B cell (primary cell): Measurements from ENCODE around the gene ZNF763. TPM values are rescaled to one million over a fixed set of nuclear protein-coding genes. Genes with fewer than 3 reads are reported as not detected.

ENCODE experiments used
- ATAC-seq: fragments of 200-7000 bp; cut with Tn5 transposase; one replicate; pipeline ENCODE4 v1.10.0; 2021; ENCODE audit warnings: low read depth, mild to moderate bottlenecking, moderate number of reproducible peaks, moderate library complexity
- CTCF ChIA-PET: fragments of 350-600 bp; sonication (Branson Sonifier 250); formaldehyde crosslinking; loops from one replicate; lab custom pipeline; 2021; ENCODE audit warnings: antibody characterized with exemption, inconsistent platforms; lab: Charles Lee
- POLR2A ChIA-PET: fragments of 350-600 bp; sonication (Branson Sonifier 250); formaldehyde crosslinking; loops from one replicate; lab custom pipeline; 2021; ENCODE audit warnings: antibody characterized with exemption; lab: Charles Lee
- DNase-seq: peaks from one replicate; pipeline ENCODE4 v3.0.0; 2013
- H2AFZ ChIP-seq: 2 replicates; pipeline ENCODE4 v1.6.1; 2012; ENCODE audit warnings: mild to moderate bottlenecking, low read depth, low read length; ENCODE audit not compliant: insufficient read depth, poor library complexity, severe bottlenecking
- H3K27ac ChIP-seq, 2 donors: 1 replicate in 1 of 2; 2 replicates in 1 of 2; pipeline ENCODE4 v1.5.1; 2012 to 2013; ENCODE audit warnings: low read length in 2 of 2, mild to moderate bottlenecking in 2 of 2, moderate library complexity in 1 of 2
- H3K27me3 ChIP-seq, 4 experiments: fragments of 200-600 bp in 1 of 4; sonication (generic) in 1 of 4; replicated peaks in 1 of 4; 1 replicate in 2 of 4; 2 replicates in 2 of 4; pipeline versions ENCODE4 v1.6.1 to v1.7.0; 2013 to 2016; ENCODE audit warnings: low read length in 3 of 4, mild to moderate bottlenecking in 2 of 4, mixed read lengths in 1 of 4, moderate library complexity in 1 of 4; ENCODE audit not compliant: insufficient read depth in 4 of 4, control insufficient read depth in 3 of 4; ENCODE audit errors: control extremely low read depth in 1 of 4
- H3K36me3 ChIP-seq, 2 experiments: replicated peaks in 1 of 2; 1 replicate in 1 of 2; 2 replicates in 1 of 2; pipeline versions ENCODE4 v1.6.1 to v1.7.1; 2013; ENCODE audit warnings: low read length in 1 of 2; ENCODE audit not compliant: insufficient read depth in 2 of 2, control insufficient read depth in 1 of 2; ENCODE audit errors: control extremely low read depth in 1 of 2, extremely low read depth in 1 of 2
- H3K4me1 ChIP-seq, 2 donors: fragments of 200-600 bp in 1 of 2; sonication (generic) in 1 of 2; 1 replicate in 1 of 2; 2 replicates in 1 of 2; pipeline versions ENCODE4 v1.5.1 to v1.6.1; 2013 to 2017; ENCODE audit warnings: low read length in 2 of 2; ENCODE audit not compliant: control insufficient read depth in 2 of 2, insufficient read depth in 2 of 2
- H3K4me2 ChIP-seq: replicated peaks from 2 replicates; pipeline ENCODE3; 2012; ENCODE audit warnings: mild to moderate bottlenecking, low read depth, low read length; ENCODE audit not compliant: poor library complexity, severe bottlenecking
- H3K4me3 ChIP-seq, 5 experiments: fragments of 200-600 bp in 1 of 5; sonication (generic) in 1 of 5; 1 replicate in 3 of 5; 2 replicates in 2 of 5; pipeline versions ENCODE4 v1.5.1 to v1.7.0; 2011 to 2016; ENCODE audit warnings: low read length in 4 of 5, mild to moderate bottlenecking in 4 of 5, low read depth in 2 of 5, control low read depth in 1 of 5, moderate library complexity in 1 of 5; ENCODE audit not compliant: insufficient read depth in 1 of 5; ENCODE audit errors: control extremely low read depth in 1 of 5, extremely low read depth in 1 of 5
- H3K79me2 ChIP-seq: fragments of 200-600 bp; sonication (generic); one replicate; pipeline ENCODE4 v1.6.0; 2016; ENCODE audit warnings: low read length; ENCODE audit not compliant: control insufficient read depth, insufficient read depth
- H3K9ac ChIP-seq: fragments of 200-600 bp; sonication (generic); 2 replicates; pipeline ENCODE4 v1.6.1; 2017; ENCODE audit warnings: mild to moderate bottlenecking, low read length, moderate library complexity
- H3K9me3 ChIP-seq, 3 donors: one replicate each; pipeline versions ENCODE4 v1.6.1 to v1.7.1; 2013; ENCODE audit warnings: low read length in 2 of 3; ENCODE audit not compliant: control insufficient read depth in 2 of 3, insufficient read depth in 1 of 3; ENCODE audit errors: control extremely low read depth in 1 of 3
- H4K20me1 ChIP-seq: 2 replicates; pipeline ENCODE4 v1.6.0; 2012; ENCODE audit warnings: mild to moderate bottlenecking, low read length; ENCODE audit not compliant: insufficient read depth, control insufficient read depth, poor library complexity, severe bottlenecking
- H3K27ac Mint-ChIP-seq: one replicate; pipeline ENCODE4 v1.8.0; 2021; ENCODE audit warnings: mixed read lengths
- H3K27me3 Mint-ChIP-seq: one replicate; pipeline ENCODE4 v1.8.0; 2021; ENCODE audit warnings: mixed read lengths
- H3K4me1 Mint-ChIP-seq: one replicate; pipeline ENCODE4 v1.8.0; 2021; ENCODE audit warnings: mixed read lengths
- H3K4me3 Mint-ChIP-seq: one replicate; pipeline ENCODE4 v1.8.0; 2021; ENCODE audit warnings: mixed read lengths
- H3K9me3 Mint-ChIP-seq: one replicate; pipeline ENCODE4 v1.8.0; 2022; ENCODE audit warnings: mixed read lengths; ENCODE audit not compliant: insufficient read depth
- CTCF ChIP-seq: fragments of 200-600 bp; IDR thresholded peaks from one replicate; pipeline ENCODE4 v1.8.0; 2022; ENCODE audit warnings: antibody characterized with exemption, mild to moderate bottlenecking
- EZH2 ChIP-seq: IDR thresholded peaks from 2 replicates; pipeline ENCODE4 v1.6.1; 2012; ENCODE audit warnings: borderline replicate concordance, low read depth, mild to moderate bottlenecking, moderate library complexity, low read length; ENCODE audit not compliant: insufficient read depth, poor library complexity, severe bottlenecking
- WGBS: methylation state at CpG from one replicate; pipeline ENCODE4 v1.1.5; 2013; ENCODE audit warnings: missing lambda C conversion rate; ENCODE audit not compliant: insufficient coverage; 5-methylcytosine and 5-hydroxymethylcytosine counted together
- intact Hi-C: fragments of 100-400 bp; cut with micrococcal nuclease; formaldehyde crosslinking; loops from one replicate; pipeline ENCODE4 v1.10.0; 2022
- polyA plus RNA-seq: library from polyadenylated mRNA; depleted of rRNA; stranded (reverse); fragments of >200 nt; gene quantifications from 2 replicates; pipeline ENCODE4 v1.2.3, GENCODE V29; 2012
- total RNA-seq, 2 donors: library from RNA; stranded (reverse); fragments of 120-200 nt in 1 of 2; gene quantifications; 1 replicate in 1 of 2; 2 replicates in 1 of 2; pipeline versions ENCODE4 v1.2.3 to v1.2.4, GENCODE V29; 2013 to 2022

ZNF763 gene
- total and polyA plus RNA-seq, 2 donors (not counting 1 experiment from before 2014, with no cell fraction given) = 3.0 to 14.2 TPM

GRCh38 chr19:11921852-11922495, 42.9 kb upstream of the ZNF763 start:
- no peaks in the 10 kb centered on the region for H4K20me1 ChIP-seq

More at GRCh38 chr19:11921852-11922495, 42.9 kb upstream of the ZNF763 start:
- H3K9ac ChIP-seq = no peak overlapping the region
- TF ChIP-seq CTCF (no peak), EZH2 (no peak)
- H3K27me3 ChIP-seq = no peaks in the 10 kb centered on the region
- no peak for ATAC-seq
- no CpG with 5 or more reads among the region's 6 CpGs for WGBS
- H2AFZ ChIP-seq = no peak overlapping the region
- H3K4me3 ChIP-seq = no peak overlapping the region
- peaks cover 16% of the 10 kb centered on the region for H3K79me2 ChIP-seq
- Mint-ChIP-seq H3K27me3 (no peaks in the 10 kb centered on the region), H3K4me3 (no peak overlapping the region), H3K4me1 (peaks cover 27% of the 10 kb centered on the region), H3K9me3 (no peaks in the 10 kb centered on the region), H3K27ac (no peak overlapping the region)
- no peaks in the 10 kb centered on the region for H3K36me3 ChIP-seq
- CTCF ChIA-PET = interaction anchor here (0.6 to 7.2 kb wide), 9 partner anchors 41 to 223 kb away, joined by 3 to 173 read pairs (median 22); partner anchors contain the start of genes ZNF20, ZNF491 and ZNF763
- H3K4me2 ChIP-seq = no peak overlapping the region
- peaks cover 10 to 24% of the 10 kb centered on the region in 2 donors for H3K4me1 ChIP-seq
- POLR2A ChIA-PET = no interaction called here
- no peak for DNase-seq
- intact Hi-C loops = loop anchor here (2.0 to 5.0 kb wide), 2 partner anchors 137 to 440 kb away; partner anchors contain the start of gene ELAVL3
- no peak overlapping the region for H3K27ac ChIP-seq
- H3K9me3 ChIP-seq = no peaks in the 10 kb centered on the region
